Nephron progenitor cell (in vitro differentiated cells): ENCODE results near the gene ZER1.
"Not testable (repeated sequence)": the region's sequence is repeated elsewhere in the genome, so short reads cannot be mapped to it uniquely, and the experiment has no call there.

Source experiments
- DNase-seq: peaks from one replicate; pipeline ENCODE4 v3.0.0; 2021
- H3K27ac Mint-ChIP-seq: 2 replicates; pipeline ENCODE4 v1.8.0; 2021; ENCODE audit warnings: mild to moderate bottlenecking, moderate library complexity, mixed read lengths
- H3K27me3 Mint-ChIP-seq: 2 replicates; pipeline ENCODE4 v1.8.0; 2021; ENCODE audit warnings: mild to moderate bottlenecking, low read depth, mixed read lengths; ENCODE audit not compliant: poor library complexity
- H3K36me3 Mint-ChIP-seq: 2 replicates; pipeline ENCODE4 v1.8.0; 2021; ENCODE audit warnings: low read depth, mixed read lengths
- H3K4me1 Mint-ChIP-seq: 2 replicates; pipeline ENCODE4 v1.8.0; 2021; ENCODE audit warnings: mixed read lengths
- H3K4me3 Mint-ChIP-seq: 2 replicates; pipeline ENCODE4 v1.8.0; 2021; ENCODE audit warnings: mild to moderate bottlenecking, moderate library complexity, mixed read lengths
- H3K9me3 Mint-ChIP-seq: 2 replicates; pipeline ENCODE4 v1.8.0; 2021; ENCODE audit warnings: mild to moderate bottlenecking, moderate library complexity, mixed read lengths
- CTCF ChIP-seq: fragments of 200-600 bp; sonication (generic); IDR thresholded peaks from 2 replicates; pipeline ENCODE4 v1.5.0; 2021; ENCODE audit warnings: antibody characterized with exemption

The ZER1 gene

DNA sequence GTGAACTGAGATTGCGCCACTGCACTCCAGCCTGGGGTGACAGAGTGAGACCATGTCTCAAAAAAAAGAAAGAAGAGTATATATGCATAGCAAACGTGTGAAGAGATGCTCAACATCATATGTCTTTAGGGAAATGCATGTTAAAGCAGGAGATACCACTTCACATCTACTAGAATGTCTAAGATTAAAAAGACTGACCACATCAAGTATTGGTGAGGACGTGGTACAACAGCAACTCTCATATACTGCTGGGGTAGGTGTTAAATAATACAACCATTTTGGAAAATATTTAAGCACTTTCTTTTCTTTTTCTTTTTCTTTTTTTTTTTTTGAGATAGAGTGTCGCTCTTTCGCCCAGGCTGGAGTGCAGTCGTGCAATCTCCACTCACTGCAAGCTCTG, 13.7 kb upstream of the ZER1 start:
- no peak overlapping the region for H3K4me3 Mint-ChIP-seq
- peaks cover 21% of the 10 kb centered on the region for H3K9me3 Mint-ChIP-seq
- peaks cover 16% of the 10 kb centered on the region for H3K4me1 Mint-ChIP-seq
- no peaks in the 10 kb centered on the region for H3K36me3 Mint-ChIP-seq
- no peak overlapping the region for H3K27ac Mint-ChIP-seq
- TF ChIP-seq CTCF: no peak
- DNase-seq: no peak
- H3K27me3 Mint-ChIP-seq: peaks cover 7% of the 10 kb centered on the region

- Mint-ChIP-seq H3K4me3 (no peak overlapping the region), H3K27me3 (peaks cover 9% of the 10 kb centered on the region), H3K9me3 (peaks cover 39% of the 10 kb centered on the region), H3K4me1 (peaks cover 3% of the 10 kb centered on the region), H3K27ac (no peak overlapping the region), H3K36me3 (no peaks in the 10 kb centered on the region)
- DNase-seq: no peak
- no peak for TF ChIP-seq CTCF
Measured at GRCh38 chr9:128782669-128783068, 10.9 kb upstream of the ZER1 start.

- H3K4me3 Mint-ChIP-seq: no peak overlapping the region
- H3K27ac Mint-ChIP-seq: no peak overlapping the region
- no peaks in the 10 kb centered on the region for H3K36me3 Mint-ChIP-seq
- peaks cover 38% of the 10 kb centered on the region for H3K9me3 Mint-ChIP-seq
- no peak for TF ChIP-seq CTCF
- peaks cover 12% of the 10 kb centered on the region for H3K27me3 Mint-ChIP-seq
- H3K4me1 Mint-ChIP-seq: no peaks in the 10 kb centered on the region
- no peak for DNase-seq
Measured at GRCh38 chr9:128781187-128782070, 9.7 kb upstream of the ZER1 start.

DNA sequence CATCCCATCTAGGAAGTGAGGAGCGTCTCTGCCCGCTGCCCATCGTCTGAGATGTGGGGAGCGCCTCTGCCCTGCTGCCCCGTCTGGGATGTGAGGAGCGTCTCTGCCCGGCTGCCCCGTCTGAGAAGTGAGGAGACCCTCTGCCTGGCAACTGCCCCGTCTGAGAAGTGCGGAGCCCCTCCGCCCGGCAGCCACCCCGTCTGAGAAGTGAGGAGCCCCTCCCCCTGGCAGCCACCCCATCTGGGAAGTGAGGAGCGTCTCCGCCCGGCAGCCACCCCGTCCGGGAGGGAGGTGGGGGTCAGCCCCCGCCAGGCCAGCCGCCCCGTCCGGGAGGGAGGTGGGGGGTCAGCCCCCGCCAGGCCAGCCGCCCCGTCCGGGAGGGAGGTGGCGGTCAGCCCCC, 8.4 kb upstream of the ZER1 start:
- peaks cover 43% of the 10 kb centered on the region for H3K9me3 Mint-ChIP-seq
- not testable (repeated sequence) for H3K4me1 Mint-ChIP-seq, H3K4me3 Mint-ChIP-seq, H3K27ac Mint-ChIP-seq, H3K36me3 Mint-ChIP-seq, DNase-seq, H3K27me3 Mint-ChIP-seq

DNA sequence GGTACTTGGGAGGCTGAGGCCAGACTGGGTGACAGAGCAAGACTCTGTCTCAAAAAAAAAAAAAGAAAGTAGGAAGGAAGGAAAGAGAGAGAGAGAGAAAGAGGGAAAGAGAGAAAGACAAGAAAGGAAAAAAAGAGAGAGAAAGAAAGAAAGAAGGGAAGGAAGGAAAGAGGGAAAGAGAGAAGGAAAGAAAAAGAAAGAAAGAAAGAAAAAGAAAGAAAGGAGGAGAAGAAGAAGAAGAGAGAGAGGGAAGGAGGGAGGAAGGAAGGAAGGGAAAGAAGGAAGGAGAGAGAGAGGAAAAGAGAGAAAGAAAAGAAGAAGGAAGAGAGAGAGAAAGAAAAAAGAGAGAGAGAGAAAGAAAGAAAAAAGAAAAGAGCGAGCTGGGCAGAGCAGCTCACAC, 3.1 kb upstream of the ZER1 start:
- DNase-seq: no peak
- Mint-ChIP-seq H3K27me3 (peaks cover 5% of the 10 kb centered on the region), H3K27ac (no peak overlapping the region), H3K36me3 (no peaks in the 10 kb centered on the region), H3K9me3 (peaks cover 33% of the 10 kb centered on the region), H3K4me3 (no peak overlapping the region), H3K4me1 (peaks cover 13% of the 10 kb centered on the region)
- TF ChIP-seq CTCF: no peak

GRCh38 chr9:128773049-128773448, 1.3 kb upstream of the ZER1 start:
- no peak for DNase-seq
- peaks cover 2% of the 10 kb centered on the region for H3K27me3 Mint-ChIP-seq

More at GRCh38 chr9:128773049-128773448, 1.3 kb upstream of the ZER1 start:
- peak overlapping the region; percentile 45 for H3K27ac Mint-ChIP-seq
- no peaks in the 10 kb centered on the region for H3K36me3 Mint-ChIP-seq
- H3K4me3 Mint-ChIP-seq: peak overlapping the region; percentile 98
- peaks cover 21% of the 10 kb centered on the region for H3K9me3 Mint-ChIP-seq
- no peak for TF ChIP-seq CTCF
- peaks cover 13% of the 10 kb centered on the region for H3K4me1 Mint-ChIP-seq
